Suprapubic skin (tissue), 4 donors: Measurements from ENCODE around the gene FKBP1A.

Experiments
- POLR2A ChIP-seq, 2 donors: fragments of 450-650 bp; IDR thresholded peaks; one replicate each; pipeline ENCODE4 v1.6.1; 2017; ENCODE audit warnings: antibody characterized with exemption in 2 of 2, mild to moderate bottlenecking in 2 of 2, moderate library complexity in 2 of 2
- POLR2AphosphoS5 ChIP-seq, 3 donors: sonication (generic); formaldehyde crosslinking; IDR thresholded peaks; one replicate each; pipeline ENCODE4 v1.6.1; 2017; ENCODE audit warnings: antibody characterized with exemption in 3 of 3
- TF ChIP-seq, protein P1 (sequence below), 2 donors: fragments of 200-600 bp in 1 of 2; fragments of 450-650 bp in 1 of 2; sonication (generic) in 1 of 2; IDR thresholded peaks; one replicate each; pipeline ENCODE4 v1.5.1; 2016 to 2019; ENCODE audit warnings: antibody characterized with exemption in 2 of 2, mild to moderate bottlenecking in 1 of 2, moderate library complexity in 1 of 2

GRCh38 chr20:1362484-1362883 is 30.4 kb downstream of the FKBP1A start:
- TF ChIP-seq, protein P1, sequence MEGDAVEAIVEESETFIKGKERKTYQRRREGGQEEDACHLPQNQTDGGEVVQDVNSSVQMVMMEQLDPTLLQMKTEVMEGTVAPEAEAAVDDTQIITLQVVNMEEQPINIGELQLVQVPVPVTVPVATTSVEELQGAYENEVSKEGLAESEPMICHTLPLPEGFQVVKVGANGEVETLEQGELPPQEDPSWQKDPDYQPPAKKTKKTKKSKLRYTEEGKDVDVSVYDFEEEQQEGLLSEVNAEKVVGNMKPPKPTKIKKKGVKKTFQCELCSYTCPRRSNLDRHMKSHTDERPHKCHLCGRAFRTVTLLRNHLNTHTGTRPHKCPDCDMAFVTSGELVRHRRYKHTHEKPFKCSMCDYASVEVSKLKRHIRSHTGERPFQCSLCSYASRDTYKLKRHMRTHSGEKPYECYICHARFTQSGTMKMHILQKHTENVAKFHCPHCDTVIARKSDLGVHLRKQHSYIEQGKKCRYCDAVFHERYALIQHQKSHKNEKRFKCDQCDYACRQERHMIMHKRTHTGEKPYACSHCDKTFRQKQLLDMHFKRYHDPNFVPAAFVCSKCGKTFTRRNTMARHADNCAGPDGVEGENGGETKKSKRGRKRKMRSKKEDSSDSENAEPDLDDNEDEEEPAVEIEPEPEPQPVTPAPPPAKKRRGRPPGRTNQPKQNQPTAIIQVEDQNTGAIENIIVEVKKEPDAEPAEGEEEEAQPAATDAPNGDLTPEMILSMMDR (IDR thresholded peaks at IDR 0.05): no peak
- TF ChIP-seq POLR2AphosphoS5 (IDR thresholded peaks at IDR 0.05): no peak
- no peak for TF ChIP-seq POLR2A (IDR thresholded peaks at IDR 0.05)
